HG02938 (cell line): ENCODE data around the gene GADD45G.
A peak's percentile ranks its signal among the peaks of the same experiment; 100 is the strongest.

Source experiments
- ATAC-seq: cut with Tn5 transposase; IDR thresholded peaks from one replicate; pipeline ENCODE4 v1.9.1; 2021; ENCODE audit warnings: mild to moderate bottlenecking, moderate library complexity; ENCODE audit not compliant: unreplicated experiment

GADD45G gene

GRCh38 chr9:89592213-89592815, 12.5 kb upstream of the GADD45G start:
- no peak for ATAC-seq

DNA sequence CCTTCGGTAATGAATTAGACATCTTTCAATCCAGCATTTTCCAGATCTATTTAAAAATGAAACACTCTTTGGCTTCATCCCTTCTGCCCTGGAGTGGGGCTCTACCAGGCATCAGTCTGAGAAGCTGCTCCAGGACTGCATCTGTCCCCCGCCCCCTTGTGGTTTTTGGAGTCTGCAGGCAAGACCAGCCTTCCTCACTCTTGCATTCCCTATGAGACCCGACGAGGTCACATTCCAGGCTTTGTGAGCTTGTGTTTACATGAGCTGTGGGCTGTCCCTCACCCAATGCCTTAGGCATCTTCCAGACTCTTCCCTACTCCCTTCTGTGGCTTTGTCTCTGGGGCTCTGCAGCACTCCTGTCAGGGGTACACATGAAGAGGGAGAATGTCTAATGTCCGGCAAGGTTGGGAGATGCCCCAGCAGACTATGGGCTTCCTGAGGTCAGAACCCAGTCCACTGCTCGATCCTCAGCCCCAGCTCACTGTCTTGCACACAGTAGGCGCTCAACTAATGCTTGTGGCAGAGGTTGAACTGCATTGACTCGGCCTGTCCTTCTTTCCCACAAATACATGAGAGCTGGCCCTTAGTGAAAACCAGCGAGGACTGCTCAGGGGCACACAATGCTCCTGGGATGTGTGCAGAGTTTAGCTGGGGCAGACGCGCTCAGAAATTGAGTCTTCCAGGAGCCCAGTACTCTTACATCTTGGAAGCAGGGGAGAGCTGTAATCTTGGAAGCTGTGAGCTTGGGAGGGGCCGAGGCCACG, 11.7 kb upstream of the GADD45G start:
- no peak for ATAC-seq

DNA sequence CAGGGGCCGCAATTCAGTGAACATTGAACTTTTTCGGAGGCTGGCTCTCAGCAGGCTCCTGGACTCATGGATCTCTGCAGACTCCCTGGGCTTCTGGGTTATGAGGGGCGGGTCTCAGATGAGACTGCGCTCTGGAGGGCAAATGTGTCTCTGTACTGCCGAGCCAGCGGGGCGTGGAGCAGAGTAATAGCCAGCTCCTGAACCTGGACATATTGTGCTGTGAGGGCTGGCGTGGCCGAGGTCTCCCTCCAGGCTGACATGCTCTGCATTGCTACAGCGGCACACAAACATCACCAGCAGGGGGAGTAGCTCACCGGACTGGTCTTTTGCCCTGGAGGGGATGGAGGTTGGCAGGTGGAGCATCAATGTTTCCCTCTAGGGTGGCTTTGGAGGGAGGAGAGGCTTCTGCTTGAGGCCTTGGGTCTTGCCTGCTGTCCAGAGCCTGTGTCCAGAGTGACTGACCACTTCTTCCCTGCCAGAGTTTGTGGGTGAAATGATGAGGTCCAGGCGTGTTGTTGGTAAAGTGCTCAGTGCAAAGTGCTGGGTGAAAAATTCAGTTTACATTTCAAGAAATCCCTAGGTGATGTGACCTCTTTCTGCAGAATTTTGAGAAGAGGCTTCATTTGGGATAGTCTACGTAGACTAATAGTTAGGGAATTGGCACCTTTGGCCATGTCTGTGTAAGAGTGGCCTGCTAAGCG, 10.9 kb upstream of the GADD45G start:
- no peak for ATAC-seq

DNA sequence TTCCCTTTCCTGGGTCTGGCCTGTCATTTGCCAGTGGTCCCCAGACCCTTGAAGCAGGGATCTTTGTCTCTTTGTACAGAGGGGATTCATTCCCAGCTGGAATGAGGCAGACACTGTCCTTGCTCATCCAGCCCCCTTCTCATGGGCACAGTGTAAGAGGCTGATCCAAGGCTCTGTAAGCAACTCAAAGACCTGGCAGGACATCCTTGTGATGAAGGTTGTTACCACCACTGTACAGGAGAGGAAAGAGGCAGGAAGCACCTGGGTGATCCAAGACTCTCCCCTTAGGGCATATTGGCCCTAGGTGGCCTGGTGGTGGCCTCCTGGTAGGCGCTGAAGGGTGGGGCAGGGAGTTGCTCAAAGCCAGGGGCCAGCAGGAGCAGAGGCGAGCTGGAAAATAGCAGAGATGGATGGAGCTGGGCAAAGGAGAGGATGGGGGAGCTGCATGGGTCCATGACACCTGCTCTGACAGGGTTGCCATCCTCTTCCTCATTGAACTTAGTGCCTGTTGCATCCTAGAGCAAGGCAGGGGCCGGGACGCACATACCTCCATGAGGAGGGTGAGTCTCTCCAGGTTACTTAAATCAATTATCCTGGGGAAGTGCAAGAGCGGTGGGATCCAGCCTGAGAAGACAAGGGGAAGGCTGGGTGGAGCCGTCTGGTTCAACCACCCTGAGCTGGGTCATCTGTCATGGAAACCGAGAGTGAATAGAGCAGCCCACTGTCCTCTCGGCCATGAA, 9.8 kb upstream of the GADD45G start:
- no peak for ATAC-seq

GRCh38 chr9:89595646-89596045, 9.2 kb upstream of the GADD45G start:
- no peak for ATAC-seq

- no peak for ATAC-seq
Measured at GRCh38 chr9:89596937-89597555, 7.8 kb upstream of the GADD45G start.

DNA sequence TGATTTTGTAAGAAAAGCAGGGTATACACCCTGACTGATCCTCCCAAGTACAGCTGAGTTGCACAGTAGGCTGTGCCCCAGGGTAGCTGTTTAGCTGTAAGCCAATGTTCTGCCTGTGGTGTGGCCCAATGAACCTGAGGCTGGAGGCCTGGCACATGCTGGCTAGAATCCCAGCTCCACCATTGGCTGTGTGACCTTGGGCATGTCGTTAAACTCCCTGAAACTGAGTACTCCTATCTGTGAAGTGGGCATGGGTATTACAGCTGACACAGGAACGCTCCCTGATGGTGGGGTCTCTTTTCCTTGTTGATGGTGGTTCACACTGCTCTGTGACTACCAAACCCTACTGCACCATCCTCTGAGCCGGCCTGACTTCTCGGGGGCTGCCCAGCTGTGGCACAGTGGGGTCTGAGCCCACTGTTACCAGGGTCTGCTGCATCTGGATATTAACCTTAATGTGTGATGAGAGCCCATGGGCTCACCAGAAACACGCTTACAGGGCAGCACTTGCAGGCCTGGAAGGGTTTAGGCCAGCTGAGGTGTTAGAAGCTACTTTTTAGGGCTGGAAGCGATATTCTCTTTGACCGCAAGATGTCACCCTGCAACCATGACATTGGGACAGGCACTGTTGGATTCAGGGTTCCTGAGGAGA, 7.0 kb upstream of the GADD45G start:
- ATAC-seq = peak; percentile 48

- no peak for ATAC-seq
Measured at GRCh38 chr9:89598363-89598713, 6.5 kb upstream of the GADD45G start.

GRCh38 chr9:89598926-89599325, 5.9 kb upstream of the GADD45G start:
- no peak for ATAC-seq

GRCh38 chr9:89600831-89601230, 4.0 kb upstream of the GADD45G start:
- ATAC-seq = no peak

- no peak for ATAC-seq
Measured at GRCh38 chr9:89601306-89601705, 3.5 kb upstream of the GADD45G start.

DNA sequence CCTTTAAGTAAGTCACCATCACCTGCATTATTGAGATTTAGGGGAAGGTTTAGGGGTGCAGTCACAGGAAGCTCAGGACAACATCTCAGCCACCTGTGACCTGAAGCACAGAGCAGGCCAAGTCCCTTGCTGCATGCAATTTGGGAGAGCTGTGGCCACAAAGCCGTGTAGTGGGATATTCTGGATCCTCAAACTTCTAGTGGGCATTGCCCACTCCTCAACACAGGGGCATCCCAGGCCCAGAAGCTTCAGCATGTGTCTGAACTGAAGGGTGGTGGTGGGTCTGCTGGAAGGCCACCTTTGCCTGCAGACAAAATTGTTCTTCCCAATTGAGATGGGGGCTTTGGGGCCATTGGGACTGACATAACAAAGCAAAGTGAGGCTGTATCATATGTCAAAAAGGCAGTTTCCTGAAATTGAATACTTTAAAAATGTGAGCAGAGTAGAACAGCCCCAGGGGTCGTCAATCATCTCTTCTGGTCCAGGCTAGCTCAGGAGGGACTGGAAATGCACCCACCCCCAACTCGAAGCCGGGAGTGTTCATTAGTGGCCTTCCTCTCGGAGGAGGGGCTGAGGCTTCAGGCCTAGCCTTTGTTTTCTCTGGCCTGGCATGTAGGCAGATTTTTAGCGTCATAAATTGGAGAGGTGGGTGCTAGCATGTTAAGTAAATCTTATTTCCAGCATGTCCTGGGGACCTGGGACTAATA, 2.8 kb upstream of the GADD45G start:
- no peak for ATAC-seq

GRCh38 chr9:89602978-89603766, 1.6 kb upstream of the GADD45G start:
- no peak for ATAC-seq

- no peak for ATAC-seq
Measured at GRCh38 chr9:89603767-89604665, 796 bp upstream of the GADD45G start.

GRCh38 chr9:89605465-89606048, 745 bp downstream of the GADD45G start:
- ATAC-seq = no peak

GRCh38 chr9:89606049-89606623, 1.3 kb downstream of the GADD45G start:
- ATAC-seq = no peak

GRCh38 chr9:89606624-89607311, 2.0 kb downstream of the GADD45G start:
- no peak for ATAC-seq
